Thyroid gland (tissue), 4 donors: Measurements from ENCODE around the gene ORM2.

ENCODE experiments used
- CTCF ChIP-seq, 6 experiments: fragments of 200-600 bp in 3 of 6; fragments of 450-650 bp in 3 of 6; sonication (generic) in 3 of 6; IDR thresholded peaks; one replicate each; pipeline ENCODE4 v1.5.1; 2016 to 2019; ENCODE audit warnings: antibody characterized with exemption in 6 of 6, mild to moderate bottlenecking in 2 of 6, inconsistent platforms in 1 of 6, moderate library complexity in 1 of 6
- POLR2A ChIP-seq, 2 donors: fragments of 450-650 bp; IDR thresholded peaks; one replicate each; pipeline ENCODE4 v1.6.1; 2017; ENCODE audit warnings: antibody characterized with exemption in 2 of 2, mild to moderate bottlenecking in 2 of 2, moderate library complexity in 1 of 2

- no peak for TF ChIP-seq CTCF (IDR thresholded peaks at IDR 0.05)
- no peak for TF ChIP-seq POLR2A (IDR thresholded peaks at IDR 0.05)
Measured at GRCh38 chr9:114296338-114296737, 33.3 kb upstream of the ORM2 start.
